IMR-90 (cell line): ENCODE data around the gene SPEF2. TPM values are rescaled to one million over a fixed set of nuclear protein-coding genes. Genes with fewer than 3 reads are reported as not detected.
A peak's percentile ranks its signal among the peaks of the same experiment; 100 is the strongest.

Source experiments
- ATAC-seq: fragments of 200-7000 bp; cut with Tn5 transposase; 2 replicates; pipeline ENCODE4 v1.9.1; 2020; ENCODE audit warnings: low read depth, mild to moderate bottlenecking, moderate library complexity
- BruUV-seq: library from RNA; stranded (reverse); fragments of 400-500 nt; replicated peaks from 2 replicates; lab custom pipeline; 2021; lab: Mats Ljungman, UMichigan
- CTCF ChIA-PET: fragments of 300-600 bp; formaldehyde crosslinking; extraction: SDS; loops from one replicate; lab custom pipeline; 2021; ENCODE audit warnings: antibody characterized with exemption; lab: Yijun Ruan, JAX
- POLR2A ChIA-PET: fragments of 300-600 bp; sonication (Branson Sonifier 250); formaldehyde crosslinking; loops from one replicate; lab custom pipeline; 2022; ENCODE audit warnings: antibody characterized with exemption; ENCODE audit not compliant: unreplicated experiment; lab: Charles Lee
- DNase-seq: peaks from one replicate; pipeline ENCODE4 v3.0.0; 2013
- H2AFZ ChIP-seq: replicated peaks from 2 replicates; pipeline ENCODE3; 2013; ENCODE audit warnings: low read length, mild to moderate bottlenecking; ENCODE audit not compliant: poor library complexity
- H2AK5ac ChIP-seq: 2 replicates; pipeline ENCODE4 v1.6.1; 2013; ENCODE audit warnings: low read depth, low read length, inconsistent platforms
- H2AK9ac ChIP-seq: replicated peaks from 2 replicates; pipeline ENCODE3; 2013; ENCODE audit warnings: mild to moderate bottlenecking, low read depth, low read length, moderate library complexity; ENCODE audit not compliant: poor library complexity
- H2BK120ac ChIP-seq: 2 replicates; pipeline ENCODE4 v1.6.1; 2013; ENCODE audit warnings: low read depth, low read length, inconsistent platforms
- H2BK15ac ChIP-seq: 3 replicates; pipeline ENCODE4 v1.6.1; 2013; ENCODE audit warnings: low read depth, low read length, inconsistent platforms
- H2BK20ac ChIP-seq: 2 replicates; pipeline ENCODE4 v1.6.1; 2013; ENCODE audit warnings: low read depth, mild to moderate bottlenecking, inconsistent platforms, low read length, moderate library complexity
- H2BK5ac ChIP-seq: 2 replicates; pipeline ENCODE4 v1.6.1; 2013; ENCODE audit warnings: mild to moderate bottlenecking, low read depth, low read length, inconsistent platforms; ENCODE audit not compliant: poor library complexity, severe bottlenecking
- H3K14ac ChIP-seq: replicated peaks from 2 replicates; pipeline ENCODE4 v1.6.1; 2013; ENCODE audit warnings: low read depth, low read length, inconsistent platforms
- H3K18ac ChIP-seq: 2 replicates; pipeline ENCODE4 v1.6.1; 2013; ENCODE audit warnings: low read depth, low read length, control low read depth
- H3K23ac ChIP-seq: 2 replicates; pipeline ENCODE4 v1.6.1; 2013; ENCODE audit warnings: low read depth, low read length, inconsistent platforms
- H3K27ac ChIP-seq: 2 replicates; pipeline ENCODE4 v1.5.1; 2013; ENCODE audit warnings: mild to moderate bottlenecking, control low read depth, low read length; ENCODE audit not compliant: insufficient read depth
- H3K27me3 ChIP-seq: 2 replicates; pipeline ENCODE4 v1.6.1; 2013; ENCODE audit warnings: low read length; ENCODE audit not compliant: control insufficient read depth, insufficient read depth
- H3K36me3 ChIP-seq: 2 replicates; pipeline ENCODE4 v1.6.1; 2013; ENCODE audit warnings: low read length, mixed read lengths; ENCODE audit not compliant: control insufficient read depth, insufficient read depth
- H3K4ac ChIP-seq: 2 replicates; pipeline ENCODE4 v1.6.1; 2013; ENCODE audit warnings: low read depth, low read length, inconsistent platforms
- H3K4me1 ChIP-seq: 2 replicates; pipeline ENCODE4 v1.6.1; 2013; ENCODE audit warnings: low read length, mixed read lengths; ENCODE audit not compliant: control insufficient read depth, insufficient read depth
- H3K4me2 ChIP-seq: 2 replicates; pipeline ENCODE4 v1.6.1; 2013; ENCODE audit warnings: low read depth, mild to moderate bottlenecking, control low read depth, low read length, moderate library complexity
- H3K4me3 ChIP-seq: 2 replicates; pipeline ENCODE4 v1.5.1; 2013; ENCODE audit warnings: low read depth, mild to moderate bottlenecking, control low read depth, low read length, moderate library complexity; ENCODE audit not compliant: insufficient read depth
- H3K56ac ChIP-seq: 2 replicates; pipeline ENCODE4 v1.6.1; 2013; ENCODE audit warnings: low read length, inconsistent platforms; ENCODE audit not compliant: insufficient read depth; ENCODE audit errors: extremely low read depth
- H3K79me1 ChIP-seq, 2 experiments: 2 replicates each; pipeline ENCODE4 v1.6.1; 2013; ENCODE audit warnings: low read length in 2 of 2, inconsistent platforms in 1 of 2, low read depth in 1 of 2
- H3K9ac ChIP-seq: 2 replicates; pipeline ENCODE4 v1.6.1; 2013; ENCODE audit warnings: low read depth, low read length, control low read depth
- H3K9me1 ChIP-seq: 2 replicates; pipeline ENCODE4 v1.6.1; 2013; ENCODE audit warnings: low read length, inconsistent platforms; ENCODE audit not compliant: insufficient read depth
- H3K9me3 ChIP-seq: 2 replicates; pipeline ENCODE4 v1.6.1; 2013; ENCODE audit warnings: low read length; ENCODE audit not compliant: control insufficient read depth, insufficient read depth
- H4K20me1 ChIP-seq: 2 replicates; pipeline ENCODE4 v1.6.1; 2013; ENCODE audit warnings: low read length, inconsistent platforms; ENCODE audit not compliant: insufficient read depth
- H4K5ac ChIP-seq: 2 replicates; pipeline ENCODE4 v1.6.1; 2013; ENCODE audit warnings: mild to moderate bottlenecking, low read depth, low read length, control low read depth
- H4K8ac ChIP-seq, 2 experiments: 2 replicates each; pipeline ENCODE4 v1.6.1; 2013; ENCODE audit warnings: low read depth in 2 of 2, low read length in 2 of 2, control low read depth in 1 of 2, inconsistent platforms in 1 of 2
- H4K91ac ChIP-seq: 2 replicates; pipeline ENCODE4 v1.6.1; 2013; ENCODE audit warnings: low read depth, low read length, inconsistent platforms; ENCODE audit not compliant: insufficient read depth
- CEBPB ChIP-seq: IDR thresholded peaks from 2 replicates; pipeline ENCODE4 v1.6.1; 2012; ENCODE audit warnings: low read depth, low read length, improper control_type of control experiment
- RAD21 ChIP-seq: IDR thresholded peaks from 2 replicates; pipeline ENCODE4 v1.6.1; 2012; ENCODE audit warnings: low read length, improper control_type of control experiment
- WGBS, 2 experiments: methylation state at CpG; one replicate each; pipeline versions ENCODE4 v1.1.5 to v1.1.7; 2013; ENCODE audit warnings: missing lambda C conversion rate in 2 of 2; ENCODE audit not compliant: insufficient read length in 1 of 2; ENCODE audit errors: extremely low coverage in 2 of 2; 5-methylcytosine and 5-hydroxymethylcytosine counted together
- dilution Hi-C: fragments of 300-500 bp; cut with HindIII; formaldehyde crosslinking; loops from one replicate; pipeline ENCODE4 v1.14.3; 2018; ENCODE audit warnings: low sequenced_read_pairs; ENCODE audit not compliant: unreplicated experiment
- in situ Hi-C: fragments of 300-500 bp; cut with MboI; formaldehyde crosslinking; loops from 3 replicates; pipeline ENCODE4 v1.14.3; 2019; ENCODE audit warnings: low sequenced_read_pairs, inconsistent platforms, mixed read lengths
- intact Hi-C: fragments of 100-400 bp; cut with micrococcal nuclease; formaldehyde crosslinking; loops from 2 replicates; pipeline ENCODE4 v1.10.0; 2022
- polyA plus RNA-seq, 3 experiments: library from polyadenylated mRNA; depleted of rRNA; stranded (reverse); fragments of >200 nt; gene quantifications; 2 replicates each; pipeline ENCODE4 v1.2.3, GENCODE V29; 2012; ENCODE audit warnings: low replicate concordance in 1 of 3
- total RNA-seq: library from RNA; depleted of rRNA; stranded (reverse); fragments of >200 nt; gene quantifications from 2 replicates; pipeline ENCODE4 v1.2.3, GENCODE V29; 2012

SPEF2 gene
- total and polyA plus RNA-seq, 2 of the 4 experiments (the other 2 are of a cell fraction): 1.7 to 2.3 TPM

DNA sequence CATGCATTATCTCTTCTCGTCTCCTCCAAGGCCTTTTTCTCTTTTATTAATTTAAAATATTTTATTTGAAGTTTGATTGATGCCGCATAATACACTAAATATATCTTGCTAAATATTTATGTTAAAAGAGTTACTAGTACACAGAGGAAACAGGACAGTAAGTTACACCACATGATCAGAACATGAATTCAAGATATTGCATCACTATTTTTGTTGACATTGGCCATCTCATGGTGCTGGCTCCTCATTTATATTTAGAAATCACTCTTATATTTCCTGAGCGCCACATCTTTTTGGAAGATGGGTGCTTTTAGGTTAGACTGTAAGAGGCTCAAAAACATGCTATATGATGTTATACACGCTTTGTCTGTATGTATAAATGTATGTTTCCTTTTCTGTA is 23.0 kb downstream of the SPEF2 start:
- ChIA-PET CTCF (no interaction called here), POLR2A (no interaction called here)
- H3K9ac ChIP-seq: no peak overlapping the region
- no peak overlapping the region for H2BK120ac ChIP-seq
- H3K27me3 ChIP-seq: no peaks in the 10 kb centered on the region
- no peaks in the 10 kb centered on the region for H3K79me1 ChIP-seq
- dilution Hi-C loops: no loop called here
- H2BK20ac ChIP-seq: no peak overlapping the region
- H3K9me1 ChIP-seq: 0 out of 2 replicates have a peak, but pooled peaks cover 3% of the 10 kb centered on the region
- H3K4me1 ChIP-seq: peaks cover 3% of the 10 kb centered on the region; the same call in 1 of the 2 replicates
- H3K14ac ChIP-seq: no peak overlapping the region
- no peak for DNase-seq
- no peaks in the 10 kb centered on the region for H3K9me3 ChIP-seq
- no peak overlapping the region for H3K4me2 ChIP-seq
- H2BK5ac ChIP-seq: no peak overlapping the region
- in situ Hi-C loops: no loop called here
- intact Hi-C loops: no loop called here
- ATAC-seq: no peak
- no peak overlapping the region for H4K8ac ChIP-seq
- no peak overlapping the region for H2BK15ac ChIP-seq
- no peak overlapping the region for H4K5ac ChIP-seq
- no peak overlapping the region for H3K27ac ChIP-seq
- H2AK5ac ChIP-seq: no peak overlapping the region
- no peaks in the 10 kb centered on the region for H4K20me1 ChIP-seq
- no peak overlapping the region for H3K4ac ChIP-seq
- BruUV-seq: no TSS peak
- H2AK9ac ChIP-seq: no peak overlapping the region
- no peak overlapping the region for H3K4me3 ChIP-seq
- H3K18ac ChIP-seq: no peak overlapping the region
- TF ChIP-seq RAD21: no peak
- TF ChIP-seq CEBPB: peak; percentile 75
- no CpG with 5 or more reads among the region's 4 CpGs for WGBS, 2 experiments
- no peak overlapping the region for H3K56ac ChIP-seq
- H4K91ac ChIP-seq: no peak overlapping the region
- no peak overlapping the region for H3K23ac ChIP-seq
- no peak overlapping the region for H2AFZ ChIP-seq
- H3K36me3 ChIP-seq: no peaks in the 10 kb centered on the region
